NCI-H2029 treated with DMSO at 0.1 percent for 48 hours (cell line): ENCODE data around the gene TTK.
"Not testable (repeated sequence)": the region's sequence is repeated elsewhere in the genome, so short reads cannot be mapped to it uniquely, and the experiment has no call there.

Experiments used
- DNase-seq: peaks from one replicate; lab custom pipeline; 2025; lab: John Stamatoyannopoulos, UW

Gene TTK

DNA sequence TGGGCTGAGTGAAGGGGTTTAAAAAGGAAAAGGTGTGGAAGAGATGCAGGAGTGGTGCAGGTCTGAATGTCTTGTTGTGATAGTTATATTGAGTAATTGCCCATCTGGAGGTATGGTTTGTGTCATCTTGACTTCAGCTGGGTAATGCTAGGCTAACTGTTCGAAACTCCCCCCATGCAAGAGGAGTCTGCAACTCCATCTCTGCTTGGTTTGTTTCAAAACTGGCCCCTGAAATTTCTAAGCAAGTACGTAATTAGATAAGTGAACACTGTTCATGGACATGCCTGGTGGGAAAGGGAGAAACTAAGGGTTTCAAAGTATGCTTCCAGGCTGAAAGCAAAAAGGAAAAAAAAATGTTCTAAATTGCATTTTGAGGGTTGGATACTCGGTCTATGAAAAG is 17.1 kb downstream of the TTK start:
- no peak for DNase-seq

DNA sequence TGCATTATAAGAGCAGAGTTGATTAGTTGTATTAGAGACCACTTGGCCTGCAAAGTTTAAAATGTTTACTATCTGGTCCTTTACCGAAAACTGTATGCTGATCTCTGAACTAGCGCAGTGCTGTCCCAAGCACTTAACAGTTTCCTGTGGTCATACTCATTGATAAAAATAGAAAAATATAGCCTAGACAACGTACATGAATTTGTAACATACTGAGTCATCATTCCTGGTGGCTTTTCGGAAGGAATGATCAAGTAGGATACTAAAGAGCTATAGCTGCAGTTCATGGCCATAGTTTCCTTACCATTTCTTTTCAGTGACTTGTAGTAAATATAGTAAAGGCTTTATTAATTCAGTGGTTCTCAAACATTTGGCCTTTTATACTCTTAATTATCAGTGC is 18.4 kb downstream of the TTK start:
- DNase-seq = no peak

DNA sequence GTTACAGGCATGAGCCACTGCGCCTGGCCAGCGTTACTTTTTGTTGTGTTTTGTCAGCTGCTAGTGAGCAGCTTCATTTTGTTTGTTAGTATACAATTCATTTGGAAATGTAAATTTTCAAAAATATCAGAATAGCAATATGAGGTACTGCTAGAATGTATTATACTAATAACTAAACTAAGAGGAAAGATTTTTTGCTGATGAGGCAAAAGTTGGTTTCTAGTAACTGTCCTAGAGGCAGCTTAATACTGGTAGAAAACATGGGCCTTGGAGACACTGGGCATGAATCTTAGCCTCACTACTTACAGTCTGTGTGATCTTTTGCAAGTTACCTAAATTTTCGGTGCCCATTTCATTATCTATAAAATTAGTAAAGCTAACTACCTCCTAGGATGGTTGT is 24.1 kb downstream of the TTK start:
- no peak for DNase-seq

DNA sequence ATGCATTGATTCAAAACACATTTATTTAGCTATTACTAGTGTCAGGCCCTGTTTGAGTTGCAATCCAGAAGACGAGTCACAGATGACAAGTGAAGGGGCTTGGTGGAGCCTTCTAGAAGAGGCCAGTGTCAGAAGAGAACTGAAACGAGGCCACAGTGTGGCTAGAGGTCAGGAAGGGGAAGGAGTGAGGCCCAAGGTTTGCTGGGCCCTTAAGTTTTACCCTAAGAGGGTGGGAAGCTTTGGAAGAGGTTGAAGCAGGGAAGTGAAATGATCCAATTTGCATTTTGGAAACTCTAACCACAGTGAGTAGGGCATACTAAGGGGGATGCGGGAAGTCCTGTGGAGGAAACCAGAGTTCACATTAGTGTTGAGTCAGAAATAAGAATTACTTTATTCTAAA is 25.0 kb downstream of the TTK start:
- DNase-seq = no peak

DNA sequence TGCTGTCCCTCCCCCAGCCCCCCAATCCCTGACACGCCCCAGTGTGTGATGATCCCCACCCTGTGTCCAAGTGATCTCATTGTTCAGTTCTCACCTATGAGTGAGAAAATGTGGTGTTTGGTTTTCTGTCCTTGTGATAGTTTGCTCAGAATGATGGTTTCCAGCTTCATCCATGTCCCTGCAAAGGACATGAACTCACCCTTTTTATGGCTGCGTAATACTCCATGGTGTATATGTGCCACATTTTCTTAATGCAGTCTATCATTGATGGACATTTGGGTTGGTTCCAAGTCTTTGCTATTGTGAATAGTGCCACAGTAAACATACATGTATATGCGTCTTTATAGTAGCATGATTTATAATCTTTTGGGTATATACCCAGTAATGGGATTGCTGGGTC is 43.8 kb downstream of the TTK start:
- not testable (repeated sequence) for DNase-seq

DNA sequence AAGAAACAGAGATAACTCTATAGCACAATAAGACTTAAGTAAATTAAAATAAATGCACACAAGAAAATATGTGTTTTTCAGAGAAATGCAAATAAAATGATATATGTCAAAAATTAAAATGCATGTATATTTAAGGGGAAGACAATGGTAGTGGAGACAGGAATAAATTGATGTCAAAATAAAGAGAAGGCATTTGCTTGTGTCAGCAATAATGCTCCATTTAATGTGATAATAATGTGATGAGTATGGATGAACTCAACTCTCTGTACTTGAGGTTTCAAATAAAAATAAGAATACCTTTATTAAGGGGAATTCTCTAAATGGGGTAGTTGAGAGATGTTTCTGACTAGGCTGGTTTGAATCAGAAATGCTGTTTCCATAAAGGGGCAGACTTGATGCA is 56.3 kb downstream of the TTK start:
- DNase-seq = no peak

DNA sequence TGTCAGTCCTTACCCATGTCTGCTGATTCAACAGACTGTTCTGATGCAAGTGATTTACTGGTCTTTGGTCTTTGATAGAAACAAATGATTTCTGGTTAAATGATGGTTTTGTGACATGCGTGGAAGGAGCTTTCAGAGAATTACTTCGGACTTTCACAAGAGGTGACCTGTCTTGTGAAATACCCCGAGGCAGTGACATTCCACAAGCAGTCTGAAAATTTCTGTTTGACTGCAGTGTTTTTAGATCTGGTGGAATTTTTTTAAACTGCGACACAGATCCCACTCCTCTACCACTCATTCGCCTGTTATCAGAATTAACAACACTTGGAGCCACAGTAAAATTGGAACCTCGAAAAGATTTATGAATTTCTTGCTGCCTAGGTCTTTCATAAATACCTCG is 63.7 kb downstream of the TTK start:
- not testable (repeated sequence) for DNase-seq

DNA sequence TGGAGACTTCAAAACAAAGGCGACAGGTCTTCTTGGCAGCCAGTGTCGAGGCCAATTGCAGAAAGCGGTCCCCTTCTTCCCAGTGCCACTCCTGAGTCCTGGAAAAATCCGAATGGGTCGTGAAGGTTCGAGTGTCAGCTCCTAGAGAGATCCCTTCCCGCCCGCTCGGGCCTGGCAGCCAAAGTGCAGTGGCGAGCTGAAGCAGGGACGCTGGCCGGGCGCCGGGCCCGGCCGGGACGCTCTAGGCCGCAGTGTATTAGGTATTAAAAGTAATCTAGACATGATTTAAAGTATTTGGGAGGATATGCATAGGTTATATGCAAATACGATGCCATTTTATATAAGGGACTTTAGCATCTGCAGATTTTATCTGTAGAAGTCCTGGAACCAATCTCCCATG is 66.0 kb downstream of the TTK start:
- DNase-seq = not testable (repeated sequence)

DNA sequence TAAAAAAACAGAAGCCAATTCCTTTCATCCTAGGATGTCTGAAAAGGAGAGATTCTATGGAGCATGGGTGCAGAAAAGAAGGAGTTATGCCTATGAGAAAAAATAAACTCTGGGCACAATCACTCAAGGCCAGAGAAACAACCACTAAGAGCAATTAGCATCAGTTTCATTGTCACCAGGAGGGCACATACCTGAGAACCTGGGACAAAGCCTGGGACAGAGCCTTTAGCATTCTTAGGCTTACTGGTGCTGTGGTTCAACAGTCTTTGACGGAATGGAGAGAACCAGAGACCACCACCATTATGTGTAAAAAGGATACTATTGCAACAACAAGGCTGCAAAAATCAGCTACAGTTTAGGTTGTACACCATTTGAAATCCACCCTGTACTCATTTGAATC is 72.6 kb downstream of the TTK start:
- no peak for DNase-seq

DNA sequence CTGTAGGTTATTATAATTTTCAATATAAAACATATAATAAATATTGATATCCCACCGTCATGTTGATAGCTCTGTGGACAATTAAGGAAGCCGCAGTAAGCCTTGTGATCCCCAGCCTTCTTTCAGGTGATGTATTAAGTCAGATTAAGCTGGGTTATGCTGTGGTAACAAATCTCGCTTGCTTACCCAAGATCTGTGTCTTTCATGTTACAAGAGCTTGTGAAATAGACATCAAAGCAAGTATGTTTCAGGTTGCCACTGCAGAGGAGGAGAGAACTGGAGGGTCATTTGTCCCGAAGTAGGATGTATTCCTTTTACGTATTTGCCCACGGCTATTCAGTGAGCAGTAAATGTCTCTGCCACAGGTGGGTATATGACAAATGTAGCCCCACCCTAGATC is 84.2 kb downstream of the TTK start:
- DNase-seq = no peak

DNA sequence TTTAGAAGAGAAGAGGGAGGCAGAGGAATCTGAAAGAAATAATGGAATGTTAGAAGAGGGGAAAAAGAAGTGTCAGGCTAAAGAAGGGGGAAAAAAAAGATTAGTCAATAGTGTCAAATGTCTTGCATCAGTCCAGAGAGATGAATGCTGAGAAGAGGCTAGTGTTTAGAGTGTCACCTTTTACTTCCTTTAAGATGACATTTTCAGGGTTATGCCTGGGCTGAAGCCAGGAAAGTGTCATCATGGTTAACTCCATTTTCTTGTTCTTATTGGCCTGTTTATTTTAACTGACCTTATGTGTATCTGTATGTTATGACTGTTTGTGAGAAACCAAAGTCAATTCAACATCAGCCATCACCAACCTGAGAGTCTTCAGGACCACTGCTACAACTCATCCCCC is 87.1 kb downstream of the TTK start:
- DNase-seq = no peak
